GM19397 (cell line): ENCODE data around the gene FHIT.

Experiments used
- ATAC-seq: cut with Tn5 transposase; IDR thresholded peaks from one replicate; pipeline ENCODE4 v1.9.1; 2021; ENCODE audit warnings: mild to moderate bottlenecking, moderate library complexity; ENCODE audit not compliant: unreplicated experiment

Gene FHIT

DNA sequence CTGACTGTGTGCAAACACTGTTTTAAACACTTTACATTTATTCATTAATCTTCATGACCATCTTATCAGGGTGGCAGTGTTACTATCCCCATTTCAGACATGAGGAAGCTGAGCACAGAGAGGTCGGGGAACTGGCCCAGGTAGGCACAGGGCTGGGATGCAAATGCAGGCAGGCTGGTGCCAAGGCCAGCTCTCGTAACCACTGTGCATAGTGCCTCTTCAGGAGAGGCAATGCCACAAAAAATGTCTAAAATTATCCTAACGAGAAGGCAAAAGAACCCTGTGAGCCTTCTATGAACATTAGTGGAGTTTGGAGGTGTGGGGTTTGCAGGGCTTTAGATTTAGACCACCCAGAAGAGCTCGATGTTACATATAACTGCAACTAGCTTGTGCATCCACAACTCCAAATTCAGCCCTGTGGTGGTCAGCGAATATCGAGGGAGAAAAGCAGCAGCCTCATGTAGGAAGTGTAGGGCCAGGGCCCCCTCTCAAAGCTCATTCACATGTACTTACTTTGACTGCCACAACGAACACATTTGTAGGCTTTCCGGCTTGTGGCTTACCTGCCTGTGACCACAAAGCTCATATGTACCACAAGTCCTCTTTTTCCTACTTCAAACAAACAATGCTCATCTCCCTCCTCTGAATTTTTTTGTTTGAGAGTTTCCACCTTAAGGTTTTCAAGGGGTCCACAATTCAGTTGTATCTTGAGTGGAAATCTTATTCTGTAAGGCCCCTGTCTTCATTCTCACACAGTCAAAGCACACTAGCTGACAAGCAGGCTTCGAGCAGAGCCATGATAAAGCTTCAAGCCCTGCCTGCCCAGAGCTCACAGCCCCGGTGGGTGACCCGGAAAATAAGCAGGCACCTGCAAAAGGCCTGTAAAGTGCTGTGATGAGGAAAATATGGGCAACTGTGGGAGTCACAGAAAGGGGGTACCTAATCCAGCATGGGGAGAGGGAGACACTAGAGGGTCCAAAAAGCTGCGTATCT lies 1478.5 kb downstream of the FHIT start:
- no peak for ATAC-seq

DNA sequence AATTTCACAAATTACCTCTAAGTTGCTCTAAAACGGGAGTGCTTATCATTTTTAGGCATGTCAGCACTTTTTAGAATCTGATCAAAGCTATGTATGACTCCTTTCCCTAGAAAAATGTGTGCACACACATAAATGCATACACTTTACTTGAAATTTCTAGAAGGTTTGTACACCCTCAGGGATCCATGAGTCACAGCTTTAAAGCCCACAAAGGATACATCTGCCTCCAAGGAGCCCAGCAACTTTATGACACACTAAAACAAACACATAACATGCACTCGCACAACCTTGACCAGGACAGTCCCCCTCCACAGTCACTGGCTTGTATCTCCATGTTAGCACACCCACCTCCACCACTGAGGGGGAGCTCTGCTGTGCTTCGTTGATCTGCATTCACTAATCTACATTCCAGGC lies 1479.5 kb downstream of the FHIT start:
- ATAC-seq = no peak

- no peak for ATAC-seq
Measured at GRCh38 chr3:59769127-59769750, 1482.0 kb downstream of the FHIT start.

DNA sequence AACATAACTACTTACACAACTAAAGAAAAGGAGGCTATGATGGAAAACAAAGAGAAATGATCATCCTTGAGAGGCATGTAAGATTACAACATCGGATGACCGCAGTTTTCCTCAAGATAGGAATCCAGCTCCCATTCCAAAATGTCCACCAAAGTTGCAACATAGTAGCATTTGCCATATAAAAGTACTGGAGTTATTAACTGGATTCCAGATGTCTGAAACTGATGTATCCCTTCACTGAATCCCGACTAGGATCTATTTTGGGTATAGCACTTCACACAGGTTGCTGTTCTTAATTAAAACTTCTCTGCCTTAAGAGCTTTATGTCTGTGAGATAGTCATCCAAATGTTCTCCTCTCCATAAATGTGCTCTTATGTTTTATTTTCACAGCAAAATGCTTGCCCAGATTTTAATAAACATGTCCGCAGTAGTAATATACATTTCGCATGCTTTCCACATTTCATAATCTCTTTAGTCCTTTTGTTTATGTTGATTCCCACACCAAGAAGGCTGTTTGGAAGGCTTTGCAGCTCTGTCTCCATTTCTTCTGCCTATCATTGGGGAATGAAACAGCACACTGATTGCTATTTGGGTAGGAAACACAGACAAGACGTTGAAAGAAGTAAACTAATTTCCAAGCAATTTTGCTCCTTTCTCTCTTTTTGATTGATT lies 1484.9 kb downstream of the FHIT start:
- ATAC-seq = no peak

GRCh38 chr3:59764171-59764570 lies 1487.1 kb downstream of the FHIT start:
- no peak for ATAC-seq

DNA sequence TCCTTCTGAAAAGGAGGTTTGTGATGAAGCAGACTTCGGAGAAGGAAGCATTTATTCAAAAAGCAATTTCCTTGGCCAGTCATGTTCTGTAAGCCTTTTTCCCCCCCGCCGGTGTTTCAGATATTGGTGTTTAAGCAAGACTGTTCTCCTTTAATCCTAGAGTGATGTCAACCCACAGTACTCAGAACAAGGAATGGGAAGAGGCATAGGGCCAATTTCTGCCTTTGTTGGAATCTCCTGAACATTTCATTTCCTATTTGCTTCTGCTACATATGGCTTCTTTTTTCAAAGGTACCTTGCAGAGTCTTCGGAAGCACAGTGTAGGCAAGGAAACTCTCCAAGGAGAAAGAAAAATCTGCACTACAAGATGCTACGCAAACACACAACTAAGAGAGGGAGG lies 1488.3 kb downstream of the FHIT start:
- no peak for ATAC-seq

- ATAC-seq = no peak
Measured at GRCh38 chr3:59759298-59760031, 1491.8 kb downstream of the FHIT start.

DNA sequence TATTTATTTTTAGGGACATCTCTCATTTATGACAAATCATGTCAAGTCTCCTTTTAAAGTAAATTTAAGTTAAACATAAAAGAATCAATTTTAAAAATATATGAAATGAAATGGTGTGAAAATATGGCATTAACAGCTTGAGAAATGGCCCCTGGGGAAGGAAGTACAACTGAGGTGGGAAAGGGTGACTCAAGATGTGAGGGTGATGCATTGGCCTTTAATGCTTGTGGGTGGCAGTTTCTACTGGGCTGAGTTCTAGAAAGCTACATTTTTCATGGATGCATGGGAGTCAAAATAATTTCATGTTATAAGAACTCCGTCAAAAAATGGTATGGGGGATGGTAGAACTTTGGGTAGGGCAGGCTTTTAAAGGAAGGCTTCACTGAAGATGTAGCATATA lies 1492.6 kb downstream of the FHIT start:
- ATAC-seq = no peak

GRCh38 chr3:59756934-59757333 lies 1494.3 kb downstream of the FHIT start:
- ATAC-seq = no peak

GRCh38 chr3:59754456-59755129 lies 1496.7 kb downstream of the FHIT start:
- no peak for ATAC-seq

GRCh38 chr3:59753808-59754450 lies 1497.3 kb downstream of the FHIT start:
- ATAC-seq = no peak

DNA sequence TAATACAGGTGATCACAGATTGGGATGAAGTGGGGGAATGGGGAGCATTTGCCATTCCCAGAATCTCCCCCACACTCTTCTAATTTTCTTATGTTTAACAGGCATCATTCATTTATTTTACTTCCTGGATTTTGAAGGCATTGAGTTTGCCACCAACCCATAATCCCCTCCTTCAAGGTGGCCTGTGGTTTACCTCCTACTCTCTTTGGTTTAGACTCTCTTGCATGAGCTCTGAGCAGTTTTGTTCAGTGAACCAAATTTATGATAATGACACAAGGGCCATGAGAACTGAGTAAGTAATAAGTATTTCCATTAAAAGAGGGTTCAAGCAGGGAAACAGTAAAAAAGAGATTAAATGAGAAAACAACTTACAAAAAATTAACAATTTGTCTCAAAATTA lies 1498.3 kb downstream of the FHIT start:
- no peak for ATAC-seq

DNA sequence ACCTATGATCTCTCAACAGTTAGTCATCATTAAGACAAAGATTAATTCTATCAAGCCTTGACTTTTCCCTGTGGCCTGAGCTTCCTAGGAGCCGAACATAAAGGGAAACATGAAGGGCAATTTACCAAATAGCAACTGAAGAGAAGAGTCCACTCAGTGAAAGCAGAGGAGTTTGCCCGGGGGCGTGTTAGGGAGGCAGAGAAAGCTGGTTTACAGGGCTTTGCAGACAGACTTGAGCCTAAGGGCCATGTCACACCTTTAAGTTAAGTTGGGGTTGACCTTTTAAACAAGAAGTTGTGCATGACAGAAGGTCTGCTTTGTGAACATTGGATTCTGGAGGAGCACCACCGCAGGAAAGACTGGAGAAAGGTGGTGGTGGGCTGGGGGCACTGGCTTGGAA lies 1499.6 kb downstream of the FHIT start:
- ATAC-seq = no peak

DNA sequence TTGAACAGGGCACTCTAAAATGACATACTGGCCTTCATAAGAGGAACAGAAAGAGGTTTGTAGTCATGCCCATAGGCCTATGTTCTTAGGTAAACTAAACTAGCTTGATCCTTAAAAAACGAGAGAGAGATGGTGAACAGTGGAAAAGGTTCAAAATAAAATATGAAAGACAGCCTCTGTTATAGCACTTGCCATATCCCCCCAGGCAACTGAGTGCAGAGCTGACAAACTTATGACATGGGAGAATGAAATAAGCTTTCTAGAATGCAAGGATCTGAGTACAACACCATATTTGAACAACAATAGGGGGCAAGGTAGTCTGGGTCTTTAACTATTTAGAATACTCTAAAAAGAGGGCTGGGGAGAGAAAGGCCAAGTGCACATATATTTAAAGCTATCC lies 1500.9 kb downstream of the FHIT start:
- no peak for ATAC-seq

DNA sequence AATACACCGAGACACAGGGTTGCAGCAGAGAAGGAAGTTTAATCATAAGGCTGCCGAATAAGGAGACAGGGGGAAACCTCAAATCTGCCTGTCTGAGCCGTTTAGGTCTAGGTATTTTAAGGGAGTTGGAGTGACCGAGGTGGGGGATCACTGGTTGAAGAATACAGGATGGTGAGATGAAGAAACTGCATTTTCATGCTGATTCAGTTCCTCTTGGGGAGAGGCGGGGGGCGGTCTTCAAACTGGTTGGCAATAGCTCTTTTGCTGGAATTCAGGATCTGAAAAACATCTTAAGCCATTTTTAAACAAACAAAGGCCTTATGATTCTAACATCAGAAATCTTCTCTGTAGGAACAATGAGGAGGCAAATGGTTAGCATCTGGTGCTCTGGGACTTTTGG lies 1502.0 kb downstream of the FHIT start:
- ATAC-seq = no peak

- ATAC-seq = no peak
Measured at GRCh38 chr3:59746585-59746984, 1504.7 kb downstream of the FHIT start.

DNA sequence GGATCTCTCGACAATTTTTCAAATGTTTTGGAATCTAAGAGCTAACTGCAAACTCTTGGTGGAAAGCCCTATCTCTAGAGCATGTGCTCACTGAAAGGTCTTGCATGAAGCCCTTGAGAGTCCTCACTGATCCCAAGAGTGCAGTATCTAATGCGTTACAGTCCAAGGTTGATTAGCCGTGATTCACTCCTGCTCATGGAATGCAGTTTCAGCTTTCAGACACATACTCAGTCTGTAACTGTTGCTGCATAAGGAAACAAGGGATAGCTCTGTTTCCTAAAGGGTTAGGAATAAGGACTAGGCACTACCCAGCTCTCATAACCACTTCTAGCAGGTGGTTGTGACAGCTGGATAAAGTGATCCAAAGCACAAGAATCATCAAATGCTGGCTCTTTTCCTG lies 1514.0 kb downstream of the FHIT start:
- no peak for ATAC-seq

DNA sequence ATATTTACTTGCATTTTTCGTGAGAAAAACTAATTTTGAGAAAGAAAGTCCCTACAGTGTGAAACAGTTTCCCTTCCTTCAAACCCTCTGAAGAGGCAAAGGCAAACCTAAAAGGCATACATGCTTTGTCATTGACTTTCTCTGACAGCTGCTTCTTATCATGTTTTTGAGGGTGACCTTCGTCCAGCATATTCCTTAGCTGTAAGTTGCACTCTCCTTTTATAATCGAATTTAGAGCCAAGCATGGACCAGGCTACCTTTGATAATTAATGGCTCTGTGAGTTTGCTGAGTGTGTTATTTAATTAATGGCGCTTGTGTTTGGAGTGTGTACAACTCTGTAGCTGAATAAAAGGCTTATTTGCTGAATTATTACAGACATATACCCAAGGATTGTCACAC lies 1517.2 kb downstream of the FHIT start:
- ATAC-seq = no peak

DNA sequence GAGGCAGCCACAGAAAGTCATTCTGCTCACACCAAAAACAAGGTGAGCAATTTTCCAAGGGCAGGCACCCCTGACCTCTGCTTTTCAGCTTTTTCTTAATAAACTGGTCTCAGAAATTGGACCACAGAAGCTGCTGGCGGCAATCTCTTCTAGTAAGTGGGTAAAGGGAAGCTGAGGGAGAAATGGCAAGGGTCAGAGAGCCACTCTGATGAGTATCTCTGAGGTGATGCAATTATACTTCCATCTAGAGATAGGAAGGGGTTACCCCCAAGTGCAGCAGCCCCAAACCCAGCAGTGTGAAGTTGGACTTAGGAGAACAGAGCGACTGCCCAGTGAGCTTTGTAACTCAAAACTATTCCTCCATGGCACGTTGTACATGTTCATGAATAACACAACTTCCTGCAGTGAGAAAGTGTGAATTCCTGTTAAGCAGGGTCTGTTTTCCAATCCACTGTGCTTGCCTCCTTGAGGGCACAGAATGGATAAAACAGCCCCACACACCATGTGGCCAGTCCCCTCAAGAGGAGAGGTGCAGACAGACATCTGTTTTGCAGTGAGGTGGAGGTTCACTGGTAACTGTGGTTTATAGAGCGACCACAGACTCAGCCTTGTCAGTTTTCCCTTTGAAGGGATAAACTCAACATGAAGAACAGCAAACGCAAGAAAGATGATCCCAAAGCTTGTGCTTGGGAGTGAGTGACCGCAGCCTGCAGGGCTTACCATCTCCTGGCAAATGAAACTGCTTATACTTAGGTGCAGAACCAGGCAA lies 1518.0 kb downstream of the FHIT start:
- ATAC-seq = no peak
